Right atrium auricular region (tissue), 2 donors: ENCODE measurements around the gene TAP2. TPM values are rescaled to one million over a fixed set of nuclear protein-coding genes. Genes with fewer than 3 reads are reported as not detected.

Experiments used
- DNase-seq: peaks from one replicate; pipeline ENCODE4 v3.0.0-alpha.2; 2019; ENCODE audit warnings: low spot score
- H3K27ac ChIP-seq, 2 donors: fragments of 200-600 bp; sonication (generic); 1 replicate in 1 of 2; 2 replicates in 1 of 2; pipeline ENCODE4 v1.5.1; 2016 to 2019
- H3K27me3 ChIP-seq, 2 donors: fragments of 200-600 bp; sonication (generic); one replicate each; pipeline versions ENCODE4 v1.5.1 to v1.6.0; 2017 to 2019
- H3K36me3 ChIP-seq: fragments of 200-600 bp; sonication (generic); one replicate; pipeline ENCODE4 v1.5.1; 2016
- H3K4me1 ChIP-seq, 2 donors: fragments of 200-600 bp; sonication (generic); one replicate each; pipeline versions ENCODE4 v1.5.1 to v1.6.0; 2017 to 2019
- H3K4me3 ChIP-seq, 2 donors: fragments of 200-600 bp; sonication (generic); 1 replicate in 1 of 2; 2 replicates in 1 of 2; pipeline ENCODE4 v1.5.1; 2017 to 2019; ENCODE audit warnings: mild to moderate bottlenecking in 1 of 2, moderate library complexity in 1 of 2
- H3K9me3 ChIP-seq, 2 donors: fragments of 200-600 bp; sonication (generic); one replicate each; pipeline ENCODE4 v1.5.1; 2019
- CTCF ChIP-seq, 2 donors: fragments of 200-600 bp; sonication (generic); IDR thresholded peaks; one replicate each; pipeline ENCODE4 v1.5.1; 2019; ENCODE audit warnings: antibody characterized with exemption in 2 of 2
- total RNA-seq, 2 donors: library from RNA; depleted of rRNA; stranded (reverse); fragments of >200 nt; gene quantifications; one replicate each; pipeline ENCODE4 v1.1.0, GENCODE V29; 2016

The TAP2 gene
- total RNA-seq, 2 donors from 2014 or later: 3.4 to 6.3 TPM

- H3K4me1 ChIP-seq: peaks cover 0 to 32% of the 10 kb centered on the region in 2 donors
- H3K9me3 ChIP-seq: no peaks in the 10 kb centered on the region
- H3K27me3 ChIP-seq: no peaks in the 10 kb centered on the region
- peaks cover 35% of the 10 kb centered on the region for H3K36me3 ChIP-seq
- peak overlapping the region; percentile 93 to 99 for H3K27ac ChIP-seq
- H3K4me3 ChIP-seq: peak overlapping the region; percentile 58 to 97
- no peak for TF ChIP-seq CTCF (IDR thresholded peaks at IDR 0.05)
- DNase-seq: peak; percentile 68
These were observed 14.5 kb upstream of the TAP2 start for GRCh38 chr6:32852844-32853540.

- Histone ChIP-seq H3K4me3 (peak overlapping the region; percentile 58 to 97), H3K9me3 (no peaks in the 10 kb centered on the region), H3K36me3 (peaks cover 39% of the 10 kb centered on the region), H3K27me3 (no peaks in the 10 kb centered on the region), H3K4me1 (peaks cover 0 to 32% of the 10 kb centered on the region in 2 donors), H3K27ac (peak overlapping the region; percentile 93 to 99)
- TF ChIP-seq CTCF (IDR thresholded peaks at IDR 0.05): no peak
- peak; percentile 68 for DNase-seq
These were observed 13.7 kb upstream of the TAP2 start for GRCh38 chr6:32852018-32852843.

- H3K27me3 ChIP-seq: no peaks in the 10 kb centered on the region
- H3K4me1 ChIP-seq: peaks cover 0 to 32% of the 10 kb centered on the region in 2 donors
- DNase-seq: no peak
- H3K27ac ChIP-seq: peak overlapping the region in 1 of 2 donors; percentile 99
- H3K36me3 ChIP-seq: peaks cover 51% of the 10 kb centered on the region
- H3K9me3 ChIP-seq: no peaks in the 10 kb centered on the region
- no peak for TF ChIP-seq CTCF (IDR thresholded peaks at IDR 0.05)
- H3K4me3 ChIP-seq: no peak overlapping the region
These were observed 12.5 kb upstream of the TAP2 start for GRCh38 chr6:32851025-32851424.

GRCh38 chr6:32849126-32849525 is 10.6 kb upstream of the TAP2 start:
- Histone ChIP-seq H3K4me1 (peaks cover 0 to 33% of the 10 kb centered on the region in 2 donors), H3K36me3 (peaks cover 60% of the 10 kb centered on the region)
- no peak for DNase-seq

GRCh38 chr6:32847795-32848194 is 9.3 kb upstream of the TAP2 start:
- Histone ChIP-seq H3K9me3 (no peaks in the 10 kb centered on the region), H3K4me1 (peaks cover 0 to 39% of the 10 kb centered on the region in 2 donors), H3K4me3 (no peak overlapping the region), H3K27ac (no peak overlapping the region), H3K27me3 (no peaks in the 10 kb centered on the region), H3K36me3 (peaks cover 60% of the 10 kb centered on the region)
- no peak for TF ChIP-seq CTCF (IDR thresholded peaks at IDR 0.05)
- no peak for DNase-seq

More at GRCh38 chr6:32849126-32849525, 10.6 kb upstream of the TAP2 start:
- no peak overlapping the region for H3K27ac ChIP-seq
- H3K9me3 ChIP-seq: no peaks in the 10 kb centered on the region
- H3K4me3 ChIP-seq: no peak overlapping the region
- no peak for TF ChIP-seq CTCF (IDR thresholded peaks at IDR 0.05)
- H3K27me3 ChIP-seq: no peaks in the 10 kb centered on the region
